WTC11 (cell line): ENCODE results near the gene EXTL1. TPM values are rescaled to one million over a fixed set of nuclear protein-coding genes. Genes with fewer than 3 reads are reported as not detected.

Experiments
- ATAC-seq: fragments of 200-7000 bp; cut with Tn5 transposase; 2 replicates; pipeline ENCODE4 v1.10.0; 2021; ENCODE audit warnings: mild to moderate bottlenecking, moderate library complexity
- CTCF ChIA-PET: fragments of 300-600 bp; sonication (Branson Sonifier 250); formaldehyde crosslinking; loops from one replicate; lab custom pipeline; 2021; ENCODE audit warnings: antibody characterized with exemption; lab: Charles Lee
- POLR2A ChIA-PET: fragments of 350-600 bp; sonication (Branson Sonifier 250); formaldehyde crosslinking; loops from one replicate; lab custom pipeline; 2021; ENCODE audit warnings: antibody characterized with exemption; lab: Charles Lee
- DNase-seq: peaks from one replicate; pipeline ENCODE4 v3.0.0; 2021; ENCODE audit warnings: low spot score
- H3K27ac Mint-ChIP-seq: 2 replicates; pipeline ENCODE4 v1.8.0; 2021; ENCODE audit warnings: mixed read lengths
- H3K27me3 Mint-ChIP-seq: 2 replicates; pipeline ENCODE4 v1.8.0; 2021; ENCODE audit warnings: low read depth, mild to moderate bottlenecking, moderate library complexity, mixed read lengths
- H3K36me3 Mint-ChIP-seq: 2 replicates; pipeline ENCODE4 v1.8.0; 2021; ENCODE audit warnings: mixed read lengths
- H3K4me1 Mint-ChIP-seq: 2 replicates; pipeline ENCODE4 v1.8.0; 2022; ENCODE audit warnings: mixed read lengths
- H3K4me3 Mint-ChIP-seq: 2 replicates; pipeline ENCODE4 v1.8.0; 2021; ENCODE audit warnings: mild to moderate bottlenecking, moderate library complexity, mixed read lengths
- H3K9me3 Mint-ChIP-seq: 2 replicates; pipeline ENCODE4 v1.8.0; 2021; ENCODE audit warnings: mixed read lengths
- CREM ChIP-seq: sonication (generic); formaldehyde crosslinking; IDR thresholded peaks from 2 replicates; pipeline ENCODE4 v1.8.1; 2022; ENCODE audit warnings: mild to moderate bottlenecking, missing genetic modification reagents, moderate library complexity
- OVOL2 ChIP-seq: fragments of 250-450 bp; sonication (Bioruptor Pico); IDR thresholded peaks from 2 replicates; pipeline ENCODE4 v1.9.0; 2021; ENCODE audit warnings: mild to moderate bottlenecking, borderline replicate concordance
- SP1 ChIP-seq: sonication (generic); formaldehyde crosslinking; conservative IDR thresholded peaks from 2 replicates; pipeline ENCODE4 v1.8.1; 2022; ENCODE audit warnings: missing genetic modification reagents
- TCF7 ChIP-seq: sonication (generic); formaldehyde crosslinking; IDR thresholded peaks from 2 replicates; pipeline ENCODE4 v1.8.0; 2022; ENCODE audit warnings: mild to moderate bottlenecking, low read depth, missing genetic modification reagents, moderate library complexity
- TEAD1 ChIP-seq: sonication (generic); formaldehyde crosslinking; IDR thresholded peaks from 2 replicates; pipeline ENCODE4 v1.8.0; 2022; ENCODE audit warnings: mild to moderate bottlenecking, missing genetic modification reagents
- ZBTB21 ChIP-seq: sonication (generic); formaldehyde crosslinking; IDR thresholded peaks from 2 replicates; pipeline ENCODE4 v1.8.1; 2023; ENCODE audit warnings: mild to moderate bottlenecking, missing genetic modification reagents, borderline replicate concordance
- ZNF232 ChIP-seq: sonication (generic); formaldehyde crosslinking; IDR thresholded peaks from 2 replicates; pipeline ENCODE4 v1.8.0; 2022; ENCODE audit warnings: mild to moderate bottlenecking, missing genetic modification reagents
- ZNF317 ChIP-seq: sonication (generic); formaldehyde crosslinking; IDR thresholded peaks from 2 replicates; pipeline ENCODE4 v1.8.1; 2023; ENCODE audit warnings: low read depth, mild to moderate bottlenecking, moderate library complexity, missing genetic modification reagents, borderline replicate concordance
- ZNF423 ChIP-seq: fragments of 250-450 bp; sonication (Bioruptor Pico); IDR thresholded peaks from 2 replicates; pipeline ENCODE4 v2.1.2; 2022; ENCODE audit warnings: mild to moderate bottlenecking, moderate library complexity
- total RNA-seq: library from RNA; stranded (reverse); gene quantifications from 3 replicates; pipeline ENCODE4 v1.2.3, GENCODE V29; 2021
- TF ChIP-seq, protein P1 (sequence below): sonication (generic); formaldehyde crosslinking; IDR thresholded peaks from 2 replicates; pipeline ENCODE4 v1.8.0; 2023; ENCODE audit warnings: missing genetic modification reagents, mild to moderate bottlenecking, borderline replicate concordance
- TF ChIP-seq, protein P2 (sequence below): fragments of 200-600 bp; IDR thresholded peaks from 2 replicates; pipeline ENCODE4 v1.8.0; 2022; ENCODE audit warnings: antibody characterized with exemption
- TF ChIP-seq, protein P3 (sequence below): fragments of 250-450 bp; sonication (Bioruptor Pico); IDR thresholded peaks from 2 replicates; pipeline ENCODE4 v2.1.2; 2022; ENCODE audit warnings: mild to moderate bottlenecking, moderate library complexity
- TF ChIP-seq, protein P4 (sequence below): sonication (generic); formaldehyde crosslinking; IDR thresholded peaks from 2 replicates; pipeline ENCODE4 v1.8.0; 2022; ENCODE audit warnings: mild to moderate bottlenecking, missing genetic modification reagents
- TF ChIP-seq, protein P5 (sequence below): fragments of 250-450 bp; sonication (Bioruptor Pico); IDR thresholded peaks from 2 replicates; pipeline ENCODE4 v1.9.0; 2021; ENCODE audit warnings: mild to moderate bottlenecking
- TF ChIP-seq, protein P6 (sequence below): sonication (generic); formaldehyde crosslinking; IDR thresholded peaks from 2 replicates; pipeline ENCODE4 v1.8.1; 2023; ENCODE audit warnings: mild to moderate bottlenecking, missing genetic modification reagents, moderate library complexity
- TF ChIP-seq, protein P7 (sequence below): sonication (generic); formaldehyde crosslinking; IDR thresholded peaks from 2 replicates; pipeline ENCODE4 v1.8.1; 2023; ENCODE audit warnings: mild to moderate bottlenecking, missing genetic modification reagents, moderate library complexity

The EXTL1 gene
- total RNA-seq, 1 experiment from 2014 or later: 2.1 TPM

DNA sequence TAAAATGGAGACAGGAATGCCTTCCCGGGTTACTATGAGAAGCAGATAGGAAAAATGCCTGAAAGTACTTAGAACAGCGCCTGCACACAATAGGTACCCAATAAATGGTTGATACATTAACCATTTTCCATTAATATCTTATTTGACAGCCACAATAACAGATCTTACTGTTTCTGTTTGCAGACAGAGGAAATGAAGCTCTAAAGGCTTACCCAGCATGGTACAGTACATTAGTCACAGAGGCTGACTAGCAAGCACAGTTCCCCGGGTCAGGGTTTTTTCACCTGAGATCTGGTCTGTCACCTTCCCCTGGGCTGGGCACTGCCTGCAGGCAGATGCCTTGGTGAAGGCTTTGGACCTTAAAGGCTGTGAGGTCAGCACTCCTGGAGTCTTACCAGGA, 43.0 kb downstream of the EXTL1 start:
- CTCF ChIA-PET: interaction anchor here (0.8 to 3.5 kb wide), 4 partner anchors 29 to 170 kb away, joined by 3 to 13 read pairs (median 4); partner anchors contain the start of gene CEP85
- Mint-ChIP-seq H3K9me3 (no peaks in the 10 kb centered on the region), H3K4me1 (peaks cover 8% of the 10 kb centered on the region; the same call in 1 of the 2 replicates), H3K27me3 (peaks cover 2% of the 10 kb centered on the region; the same call in 1 of the 2 replicates), H3K36me3 (no peaks in the 10 kb centered on the region), H3K4me3 (no peak overlapping the region), H3K27ac (no peak overlapping the region; the same call in 1 of the 2 replicates)
- no peak for TF ChIP-seq ZNF317 (CRISPR knock-in tag)
- TF ChIP-seq ZBTB21: no peak
- TF ChIP-seq OVOL2 (CRISPR knock-in tag): no peak
- TF ChIP-seq, protein P1, sequence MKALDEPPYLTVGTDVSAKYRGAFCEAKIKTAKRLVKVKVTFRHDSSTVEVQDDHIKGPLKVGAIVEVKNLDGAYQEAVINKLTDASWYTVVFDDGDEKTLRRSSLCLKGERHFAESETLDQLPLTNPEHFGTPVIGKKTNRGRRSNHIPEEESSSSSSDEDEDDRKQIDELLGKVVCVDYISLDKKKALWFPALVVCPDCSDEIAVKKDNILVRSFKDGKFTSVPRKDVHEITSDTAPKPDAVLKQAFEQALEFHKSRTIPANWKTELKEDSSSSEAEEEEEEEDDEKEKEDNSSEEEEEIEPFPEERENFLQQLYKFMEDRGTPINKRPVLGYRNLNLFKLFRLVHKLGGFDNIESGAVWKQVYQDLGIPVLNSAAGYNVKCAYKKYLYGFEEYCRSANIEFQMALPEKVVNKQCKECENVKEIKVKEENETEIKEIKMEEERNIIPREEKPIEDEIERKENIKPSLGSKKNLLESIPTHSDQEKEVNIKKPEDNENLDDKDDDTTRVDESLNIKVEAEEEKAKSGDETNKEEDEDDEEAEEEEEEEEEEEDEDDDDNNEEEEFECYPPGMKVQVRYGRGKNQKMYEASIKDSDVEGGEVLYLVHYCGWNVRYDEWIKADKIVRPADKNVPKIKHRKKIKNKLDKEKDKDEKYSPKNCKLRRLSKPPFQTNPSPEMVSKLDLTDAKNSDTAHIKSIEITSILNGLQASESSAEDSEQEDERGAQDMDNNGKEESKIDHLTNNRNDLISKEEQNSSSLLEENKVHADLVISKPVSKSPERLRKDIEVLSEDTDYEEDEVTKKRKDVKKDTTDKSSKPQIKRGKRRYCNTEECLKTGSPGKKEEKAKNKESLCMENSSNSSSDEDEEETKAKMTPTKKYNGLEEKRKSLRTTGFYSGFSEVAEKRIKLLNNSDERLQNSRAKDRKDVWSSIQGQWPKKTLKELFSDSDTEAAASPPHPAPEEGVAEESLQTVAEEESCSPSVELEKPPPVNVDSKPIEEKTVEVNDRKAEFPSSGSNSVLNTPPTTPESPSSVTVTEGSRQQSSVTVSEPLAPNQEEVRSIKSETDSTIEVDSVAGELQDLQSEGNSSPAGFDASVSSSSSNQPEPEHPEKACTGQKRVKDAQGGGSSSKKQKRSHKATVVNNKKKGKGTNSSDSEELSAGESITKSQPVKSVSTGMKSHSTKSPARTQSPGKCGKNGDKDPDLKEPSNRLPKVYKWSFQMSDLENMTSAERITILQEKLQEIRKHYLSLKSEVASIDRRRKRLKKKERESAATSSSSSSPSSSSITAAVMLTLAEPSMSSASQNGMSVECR (CRISPR knock-in tag): no peak
- TF ChIP-seq, protein P2, sequence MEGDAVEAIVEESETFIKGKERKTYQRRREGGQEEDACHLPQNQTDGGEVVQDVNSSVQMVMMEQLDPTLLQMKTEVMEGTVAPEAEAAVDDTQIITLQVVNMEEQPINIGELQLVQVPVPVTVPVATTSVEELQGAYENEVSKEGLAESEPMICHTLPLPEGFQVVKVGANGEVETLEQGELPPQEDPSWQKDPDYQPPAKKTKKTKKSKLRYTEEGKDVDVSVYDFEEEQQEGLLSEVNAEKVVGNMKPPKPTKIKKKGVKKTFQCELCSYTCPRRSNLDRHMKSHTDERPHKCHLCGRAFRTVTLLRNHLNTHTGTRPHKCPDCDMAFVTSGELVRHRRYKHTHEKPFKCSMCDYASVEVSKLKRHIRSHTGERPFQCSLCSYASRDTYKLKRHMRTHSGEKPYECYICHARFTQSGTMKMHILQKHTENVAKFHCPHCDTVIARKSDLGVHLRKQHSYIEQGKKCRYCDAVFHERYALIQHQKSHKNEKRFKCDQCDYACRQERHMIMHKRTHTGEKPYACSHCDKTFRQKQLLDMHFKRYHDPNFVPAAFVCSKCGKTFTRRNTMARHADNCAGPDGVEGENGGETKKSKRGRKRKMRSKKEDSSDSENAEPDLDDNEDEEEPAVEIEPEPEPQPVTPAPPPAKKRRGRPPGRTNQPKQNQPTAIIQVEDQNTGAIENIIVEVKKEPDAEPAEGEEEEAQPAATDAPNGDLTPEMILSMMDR: no peak
- TF ChIP-seq, protein P3, sequence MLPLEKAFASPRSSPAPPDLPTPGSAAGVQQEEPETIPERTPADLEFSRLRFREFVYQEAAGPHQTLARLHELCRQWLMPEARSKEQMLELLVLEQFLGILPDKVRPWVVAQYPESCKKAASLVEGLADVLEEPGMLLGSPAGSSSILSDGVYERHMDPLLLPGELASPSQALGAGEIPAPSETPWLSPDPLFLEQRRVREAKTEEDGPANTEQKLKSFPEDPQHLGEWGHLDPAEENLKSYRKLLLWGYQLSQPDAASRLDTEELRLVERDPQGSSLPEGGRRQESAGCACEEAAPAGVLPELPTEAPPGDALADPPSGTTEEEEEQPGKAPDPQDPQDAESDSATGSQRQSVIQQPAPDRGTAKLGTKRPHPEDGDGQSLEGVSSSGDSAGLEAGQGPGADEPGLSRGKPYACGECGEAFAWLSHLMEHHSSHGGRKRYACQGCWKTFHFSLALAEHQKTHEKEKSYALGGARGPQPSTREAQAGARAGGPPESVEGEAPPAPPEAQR (CRISPR knock-in tag): no peak
- no peak for TF ChIP-seq TEAD1 (CRISPR knock-in tag)
- TF ChIP-seq SP1 (CRISPR knock-in tag): no peak
- TF ChIP-seq, protein P4, sequence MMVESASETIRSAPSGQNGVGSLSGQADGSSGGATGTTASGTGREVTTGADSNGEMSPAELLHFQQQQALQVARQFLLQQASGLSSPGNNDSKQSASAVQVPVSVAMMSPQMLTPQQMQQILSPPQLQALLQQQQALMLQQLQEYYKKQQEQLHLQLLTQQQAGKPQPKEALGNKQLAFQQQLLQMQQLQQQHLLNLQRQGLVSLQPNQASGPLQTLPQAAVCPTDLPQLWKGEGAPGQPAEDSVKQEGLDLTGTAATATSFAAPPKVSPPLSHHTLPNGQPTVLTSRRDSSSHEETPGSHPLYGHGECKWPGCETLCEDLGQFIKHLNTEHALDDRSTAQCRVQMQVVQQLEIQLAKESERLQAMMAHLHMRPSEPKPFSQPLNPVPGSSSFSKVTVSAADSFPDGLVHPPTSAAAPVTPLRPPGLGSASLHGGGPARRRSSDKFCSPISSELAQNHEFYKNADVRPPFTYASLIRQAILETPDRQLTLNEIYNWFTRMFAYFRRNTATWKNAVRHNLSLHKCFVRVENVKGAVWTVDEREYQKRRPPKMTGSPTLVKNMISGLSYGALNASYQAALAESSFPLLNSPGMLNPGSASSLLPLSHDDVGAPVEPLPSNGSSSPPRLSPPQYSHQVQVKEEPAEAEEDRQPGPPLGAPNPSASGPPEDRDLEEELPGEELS: no peak
- TF ChIP-seq TCF7: no peak
- no peak for TF ChIP-seq ZNF232
- TF ChIP-seq CREM (CRISPR knock-in tag): no peak
- no peak for TF ChIP-seq ZNF423 (CRISPR knock-in tag)
- TF ChIP-seq, protein P5, sequence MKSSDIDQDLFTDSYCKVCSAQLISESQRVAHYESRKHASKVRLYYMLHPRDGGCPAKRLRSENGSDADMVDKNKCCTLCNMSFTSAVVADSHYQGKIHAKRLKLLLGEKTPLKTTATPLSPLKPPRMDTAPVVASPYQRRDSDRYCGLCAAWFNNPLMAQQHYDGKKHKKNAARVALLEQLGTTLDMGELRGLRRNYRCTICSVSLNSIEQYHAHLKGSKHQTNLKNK (CRISPR knock-in tag): no peak
- no peak for ATAC-seq
- POLR2A ChIA-PET: no interaction called here
- DNase-seq: no peak

DNA sequence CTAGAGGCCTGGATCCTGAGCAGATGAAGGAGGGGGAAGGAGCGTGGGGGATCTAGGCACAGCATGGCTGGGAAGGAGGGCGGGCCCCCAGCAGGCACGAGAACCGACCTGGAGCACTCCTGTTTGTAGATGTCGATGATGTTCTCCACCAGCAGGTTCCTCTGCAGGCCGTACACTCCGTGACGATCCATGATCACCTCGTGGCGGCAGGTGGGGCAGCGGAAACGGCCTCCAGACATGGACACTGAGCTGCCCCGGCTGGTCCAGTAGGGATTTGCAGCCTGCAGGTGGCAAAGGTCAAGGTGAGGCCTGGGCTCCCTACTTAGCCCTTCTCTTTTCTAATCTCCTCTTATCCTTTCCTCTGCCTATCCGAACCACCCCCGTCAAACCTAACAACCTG, 44.6 kb downstream of the EXTL1 start:
- POLR2A ChIA-PET: interaction anchor here (0.5 kb wide), 2 partner anchors 223 to 925 kb away, joined by 5 to 7 read pairs; no protein-coding TSS in a partner anchor
- CTCF ChIA-PET: interaction anchor here (0.7 to 3.5 kb wide), 7 partner anchors 30 to 351 kb away, joined by 3 to 13 read pairs (median 4); partner anchors contain the start of gene ZNF593
- Mint-ChIP-seq H3K27ac (no peak overlapping the region), H3K27me3 (no peaks in the 10 kb centered on the region), H3K4me1 (peaks cover 8% of the 10 kb centered on the region; the same call in 1 of the 2 replicates), H3K36me3 (no peaks in the 10 kb centered on the region), H3K9me3 (no peaks in the 10 kb centered on the region), H3K4me3 (no peak overlapping the region)
- no peak for ATAC-seq
- DNase-seq: no peak
- TF ChIP-seq, protein P6, sequence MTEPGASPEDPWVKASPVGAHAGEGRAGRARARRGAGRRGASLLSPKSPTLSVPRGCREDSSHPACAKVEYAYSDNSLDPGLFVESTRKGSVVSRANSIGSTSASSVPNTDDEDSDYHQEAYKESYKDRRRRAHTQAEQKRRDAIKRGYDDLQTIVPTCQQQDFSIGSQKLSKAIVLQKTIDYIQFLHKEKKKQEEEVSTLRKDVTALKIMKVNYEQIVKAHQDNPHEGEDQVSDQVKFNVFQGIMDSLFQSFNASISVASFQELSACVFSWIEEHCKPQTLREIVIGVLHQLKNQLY (CRISPR knock-in tag): no peak
- TF ChIP-seq, protein P3 (CRISPR knock-in tag): no peak
- TF ChIP-seq, protein P7, sequence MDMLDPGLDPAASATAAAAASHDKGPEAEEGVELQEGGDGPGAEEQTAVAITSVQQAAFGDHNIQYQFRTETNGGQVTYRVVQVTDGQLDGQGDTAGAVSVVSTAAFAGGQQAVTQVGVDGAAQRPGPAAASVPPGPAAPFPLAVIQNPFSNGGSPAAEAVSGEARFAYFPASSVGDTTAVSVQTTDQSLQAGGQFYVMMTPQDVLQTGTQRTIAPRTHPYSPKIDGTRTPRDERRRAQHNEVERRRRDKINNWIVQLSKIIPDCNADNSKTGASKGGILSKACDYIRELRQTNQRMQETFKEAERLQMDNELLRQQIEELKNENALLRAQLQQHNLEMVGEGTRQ (CRISPR knock-in tag): no peak
